CD4-positive, CD25-positive, alpha-beta regulatory T cell (primary cell): ENCODE measurements around the gene DNAJC7. TPM values are rescaled to one million over a fixed set of nuclear protein-coding genes. Genes with fewer than 3 reads are reported as not detected.
A peak's percentile ranks its signal among the peaks of the same experiment; 100 is the strongest.

Source experiments
- ATAC-seq, 2 donors: fragments of 150-1000 bp; cut with Tn5 transposase; one replicate each; pipeline ENCODE4 v1.10.0; 2021; ENCODE audit warnings: low read depth in 2 of 2, moderate number of reproducible peaks in 2 of 2, moderate library complexity in 1 of 2
- DNase-seq, 3 donors: peaks; one replicate each; pipeline versions ENCODE4 v3.0.0 to v3.0.0-alpha.2; 2012 to 2022; ENCODE audit warnings: mixed read lengths in 1 of 3
- H3K27ac ChIP-seq: one replicate; pipeline ENCODE4 v1.7.0; 2013; ENCODE audit warnings: mild to moderate bottlenecking, low read length; ENCODE audit not compliant: insufficient read depth, poor library complexity, severe bottlenecking
- H3K27me3 ChIP-seq: one replicate; pipeline ENCODE4 v1.7.0; 2013; ENCODE audit warnings: low read length; ENCODE audit not compliant: control insufficient read depth, insufficient read depth
- H3K36me3 ChIP-seq: one replicate; pipeline ENCODE4 v1.7.0; 2013; ENCODE audit warnings: mild to moderate bottlenecking, low read length, moderate library complexity; ENCODE audit not compliant: control insufficient read depth, insufficient read depth
- H3K4me1 ChIP-seq: 2 replicates; pipeline ENCODE4 v1.7.0; 2013; ENCODE audit warnings: mild to moderate bottlenecking, low read length; ENCODE audit not compliant: insufficient read depth, control insufficient read depth, poor library complexity, severe bottlenecking
- H3K4me3 ChIP-seq: one replicate; pipeline ENCODE4 v1.7.0; 2013; ENCODE audit warnings: low read depth, mild to moderate bottlenecking, low read length, moderate library complexity
- H3K9me3 ChIP-seq, 2 experiments: 1 replicate in 1 of 2; 2 replicates in 1 of 2; pipeline ENCODE4 v1.7.0; 2013; ENCODE audit warnings: low read length in 2 of 2, mild to moderate bottlenecking in 1 of 2, moderate library complexity in 1 of 2; ENCODE audit not compliant: control insufficient read depth in 2 of 2
- H3K27ac Mint-ChIP-seq, 3 donors: one replicate each; pipeline ENCODE4 v1.8.0; 2020 to 2022; ENCODE audit warnings: mild to moderate bottlenecking in 3 of 3, mixed read lengths in 3 of 3, moderate library complexity in 2 of 3
- H3K27me3 Mint-ChIP-seq: one replicate; pipeline ENCODE4 v1.8.0; 2022; ENCODE audit warnings: mild to moderate bottlenecking, mixed read lengths
- H3K36me3 Mint-ChIP-seq: one replicate; pipeline ENCODE4 v1.8.0; 2020; ENCODE audit warnings: mixed read lengths
- H3K4me1 Mint-ChIP-seq, 4 donors: one replicate each; pipeline ENCODE4 v1.8.0; 2020 to 2022; ENCODE audit warnings: mixed read lengths in 4 of 4, mild to moderate bottlenecking in 1 of 4
- H3K4me3 Mint-ChIP-seq, 4 donors: one replicate each; pipeline ENCODE4 v1.8.0; 2020 to 2022; ENCODE audit warnings: mild to moderate bottlenecking in 4 of 4, mixed read lengths in 4 of 4, moderate library complexity in 3 of 4
- H3K9me3 Mint-ChIP-seq, 7 donors: one replicate each; pipeline ENCODE4 v1.8.0; 2020 to 2022; ENCODE audit warnings: mixed read lengths in 7 of 7, mild to moderate bottlenecking in 3 of 7, moderate library complexity in 2 of 7
- polyA plus RNA-seq, 4 donors: library from polyadenylated mRNA; unstranded; fragments of 300-500 nt; fragmentation: Illumina TruSeq; gene quantifications; one replicate each; pipeline ENCODE4 v1.2.3, GENCODE V29; 2021
- total RNA-seq: library from RNA; stranded (reverse); gene quantifications from one replicate; pipeline ENCODE4 v1.2.3, GENCODE V29; 2022

DNAJC7 gene
- total and polyA plus RNA-seq, 5 donors from 2014 or later, result 53.3 to 149 (median 75.3) TPM

- Histone ChIP-seq H3K4me3 (no peak overlapping the region), H3K36me3 (no peaks in the 10 kb centered on the region), H3K4me1 (no peaks in the 10 kb centered on the region), H3K27ac (no peak overlapping the region), H3K27me3 (no peaks in the 10 kb centered on the region), H3K9me3 (no peaks in the 10 kb centered on the region)
- DNase-seq, result no peak
- H3K27me3 Mint-ChIP-seq, result peaks cover 15% of the 10 kb centered on the region
- H3K9me3 Mint-ChIP-seq, result no peaks in the 10 kb centered on the region
- no peak for ATAC-seq
- no peaks in the 10 kb centered on the region for H3K4me1 Mint-ChIP-seq
- H3K4me3 Mint-ChIP-seq, result no peak overlapping the region
- H3K27ac Mint-ChIP-seq, result no peak overlapping the region
- no peaks in the 10 kb centered on the region for H3K36me3 Mint-ChIP-seq
These were observed 22.8 kb upstream of the DNAJC7 start for GRCh38 chr17:42039794-42040763.

- H3K4me1 Mint-ChIP-seq, result peaks cover 0 to 5% (median 0%) of the 10 kb centered on the region in 4 donors
- Histone ChIP-seq H3K4me1 (peaks cover 3% of the 10 kb centered on the region), H3K4me3 (no peak overlapping the region), H3K36me3 (no peaks in the 10 kb centered on the region), H3K27me3 (no peaks in the 10 kb centered on the region), H3K9me3 (no peaks in the 10 kb centered on the region), H3K27ac (no peak overlapping the region)
- H3K9me3 Mint-ChIP-seq, result no peaks in the 10 kb centered on the region
- no peak overlapping the region for H3K4me3 Mint-ChIP-seq
- H3K36me3 Mint-ChIP-seq, result no peaks in the 10 kb centered on the region
- peaks cover 21% of the 10 kb centered on the region for H3K27me3 Mint-ChIP-seq
- ATAC-seq (no peak), DNase-seq (no peak)
- no peak overlapping the region for H3K27ac Mint-ChIP-seq
These were observed 21.2 kb upstream of the DNAJC7 start for GRCh38 chr17:42038221-42038973.

GRCh38 chr17:42034059-42034458 is 16.8 kb upstream of the DNAJC7 start:
- Mint-ChIP-seq H3K9me3 (no peaks in the 10 kb centered on the region), H3K27me3 (peaks cover 32% of the 10 kb centered on the region), H3K4me1 (peaks cover 0 to 5% (median 0%) of the 10 kb centered on the region in 4 donors), H3K27ac (peak overlapping the region in 1 of 3 donors; percentile 18), H3K36me3 (no peaks in the 10 kb centered on the region), H3K4me3 (no peak overlapping the region)
- H3K27ac ChIP-seq, result no peak overlapping the region
- ATAC-seq (peak in 1 of 2 donors; percentile 42), DNase-seq (no peak)
- no peaks in the 10 kb centered on the region for H3K9me3 ChIP-seq
- peaks cover 3% of the 10 kb centered on the region for H3K4me1 ChIP-seq
- no peak overlapping the region for H3K4me3 ChIP-seq
- H3K27me3 ChIP-seq, result no peaks in the 10 kb centered on the region
- H3K36me3 ChIP-seq, result no peaks in the 10 kb centered on the region

- Histone ChIP-seq H3K9me3 (no peaks in the 10 kb centered on the region), H3K36me3 (no peaks in the 10 kb centered on the region), H3K4me1 (peaks cover 3% of the 10 kb centered on the region), H3K27ac (no peak overlapping the region), H3K27me3 (no peaks in the 10 kb centered on the region), H3K4me3 (no peak overlapping the region)
- ATAC-seq, result no peak
- Mint-ChIP-seq H3K27me3 (peaks cover 24% of the 10 kb centered on the region), H3K9me3 (no peaks in the 10 kb centered on the region), H3K27ac (no peak overlapping the region), H3K4me3 (no peak overlapping the region), H3K4me1 (peaks cover 0 to 5% (median 0%) of the 10 kb centered on the region in 4 donors), H3K36me3 (no peaks in the 10 kb centered on the region)
- no peak for DNase-seq
These were observed 14.3 kb upstream of the DNAJC7 start for GRCh38 chr17:42031584-42031983.

- no peak for ATAC-seq
- Histone ChIP-seq H3K4me1 (peaks cover 8% of the 10 kb centered on the region), H3K27me3 (no peaks in the 10 kb centered on the region), H3K36me3 (peaks cover 6% of the 10 kb centered on the region), H3K9me3 (no peaks in the 10 kb centered on the region), H3K4me3 (no peak overlapping the region), H3K27ac (no peak overlapping the region)
- H3K27ac Mint-ChIP-seq, result peak overlapping the region in 1 of 3 donors; percentile 4
- H3K27me3 Mint-ChIP-seq, result peaks cover 17% of the 10 kb centered on the region
- peaks cover 0 to 11% (median 4%) of the 10 kb centered on the region in 4 donors for H3K4me1 Mint-ChIP-seq
- no peaks in the 10 kb centered on the region for H3K9me3 Mint-ChIP-seq
- H3K4me3 Mint-ChIP-seq, result no peak overlapping the region
- peaks cover 4% of the 10 kb centered on the region for H3K36me3 Mint-ChIP-seq
- DNase-seq, result no peak
These were observed 11.5 kb upstream of the DNAJC7 start for GRCh38 chr17:42028791-42029127.

GRCh38 chr17:42027961-42028790 is 10.9 kb upstream of the DNAJC7 start:
- peaks cover 8% of the 10 kb centered on the region for H3K4me1 ChIP-seq
- H3K36me3 ChIP-seq, result peaks cover 12% of the 10 kb centered on the region
- H3K27me3 ChIP-seq, result no peaks in the 10 kb centered on the region
- H3K27ac ChIP-seq, result no peak overlapping the region
- no peak overlapping the region for H3K4me3 ChIP-seq
- DNase-seq (no peak), ATAC-seq (no peak)
- Mint-ChIP-seq H3K4me1 (peaks cover 0 to 9% (median 4%) of the 10 kb centered on the region in 4 donors), H3K4me3 (peak overlapping the region in 1 of 4 donors; percentile 69), H3K27ac (no peak overlapping the region), H3K36me3 (peaks cover 4% of the 10 kb centered on the region), H3K9me3 (no peaks in the 10 kb centered on the region), H3K27me3 (peaks cover 17% of the 10 kb centered on the region)
- H3K9me3 ChIP-seq, result no peaks in the 10 kb centered on the region

GRCh38 chr17:42027590-42027889 is 10.3 kb upstream of the DNAJC7 start:
- peaks cover 16% of the 10 kb centered on the region for H3K36me3 ChIP-seq
- H3K4me3 ChIP-seq, result no peak overlapping the region
- H3K4me1 ChIP-seq, result peaks cover 8% of the 10 kb centered on the region
- Mint-ChIP-seq H3K36me3 (peaks cover 4% of the 10 kb centered on the region), H3K4me1 (peaks cover 0 to 11% (median 4%) of the 10 kb centered on the region in 4 donors), H3K27me3 (peaks cover 15% of the 10 kb centered on the region), H3K4me3 (no peak overlapping the region), H3K27ac (no peak overlapping the region), H3K9me3 (no peaks in the 10 kb centered on the region)
- no peak overlapping the region for H3K27ac ChIP-seq
- ATAC-seq (no peak), DNase-seq (no peak)
- H3K9me3 ChIP-seq, result no peaks in the 10 kb centered on the region
- H3K27me3 ChIP-seq, result no peaks in the 10 kb centered on the region
